Hair follicle dermal papilla cell (primary cell): ENCODE data around the gene ABHD2. TPM values are rescaled to one million over a fixed set of nuclear protein-coding genes. Genes with fewer than 3 reads are reported as not detected.

ENCODE experiments used
- small RNA-seq: library from RNA; depleted of rRNA; stranded (forward); fragments of <200 nt; gene quantifications from one replicate; pipeline ENCODE3, GENCODE V24; 2012
- total RNA-seq: library from RNA; depleted of rRNA; stranded (reverse); fragments of >200 nt; gene quantifications from 2 replicates; pipeline ENCODE4 v1.2.3, GENCODE V29; 2012

ABHD2 gene, protein sequence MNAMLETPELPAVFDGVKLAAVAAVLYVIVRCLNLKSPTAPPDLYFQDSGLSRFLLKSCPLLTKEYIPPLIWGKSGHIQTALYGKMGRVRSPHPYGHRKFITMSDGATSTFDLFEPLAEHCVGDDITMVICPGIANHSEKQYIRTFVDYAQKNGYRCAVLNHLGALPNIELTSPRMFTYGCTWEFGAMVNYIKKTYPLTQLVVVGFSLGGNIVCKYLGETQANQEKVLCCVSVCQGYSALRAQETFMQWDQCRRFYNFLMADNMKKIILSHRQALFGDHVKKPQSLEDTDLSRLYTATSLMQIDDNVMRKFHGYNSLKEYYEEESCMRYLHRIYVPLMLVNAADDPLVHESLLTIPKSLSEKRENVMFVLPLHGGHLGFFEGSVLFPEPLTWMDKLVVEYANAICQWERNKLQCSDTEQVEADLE
- total RNA-seq = 65.1 and 85.2 TPM in 2 replicates

DNA sequence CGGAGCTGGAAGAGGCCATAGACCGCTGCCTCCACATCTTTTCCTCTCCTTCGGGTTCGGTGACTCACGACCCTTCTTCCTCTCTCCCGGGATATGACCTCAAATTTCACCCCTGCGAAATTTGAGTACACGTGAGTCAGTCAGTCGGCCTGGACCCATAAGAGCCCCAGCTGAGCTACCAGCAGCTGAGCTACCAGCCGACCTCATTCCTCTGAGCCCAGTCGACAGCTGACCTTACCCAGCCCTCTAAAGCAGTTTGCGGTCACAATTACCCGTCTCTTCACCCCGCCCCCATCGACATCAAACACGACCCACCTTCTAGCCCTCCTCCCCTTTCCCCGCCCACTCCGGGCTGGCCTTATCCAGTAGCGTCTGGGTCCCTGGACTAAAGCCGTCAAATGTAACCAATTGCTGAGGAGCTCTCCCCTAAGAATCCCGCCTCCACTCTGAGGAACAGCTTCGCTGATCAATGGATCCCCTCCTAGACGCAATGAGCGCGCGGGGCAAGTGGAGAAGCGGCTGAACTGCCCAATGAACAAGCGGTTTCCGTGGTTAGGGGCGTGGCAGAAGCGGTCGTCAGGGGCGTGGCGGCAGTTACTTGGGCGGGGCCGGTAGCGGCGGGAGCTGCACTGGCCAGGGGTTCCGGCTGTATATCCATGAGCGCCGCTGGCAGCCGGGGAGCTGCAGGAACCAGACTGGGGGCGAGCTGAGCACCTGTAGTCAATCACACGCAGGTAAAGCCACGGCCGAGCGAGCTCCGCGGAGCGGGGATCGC, at the start of gene ABHD2:
ABHD2 (plus strand) TSS at position 627 of the 775 bp plus-strand sequence. CDS start 27,872 bp downstream, outside the sequence.

DNA sequence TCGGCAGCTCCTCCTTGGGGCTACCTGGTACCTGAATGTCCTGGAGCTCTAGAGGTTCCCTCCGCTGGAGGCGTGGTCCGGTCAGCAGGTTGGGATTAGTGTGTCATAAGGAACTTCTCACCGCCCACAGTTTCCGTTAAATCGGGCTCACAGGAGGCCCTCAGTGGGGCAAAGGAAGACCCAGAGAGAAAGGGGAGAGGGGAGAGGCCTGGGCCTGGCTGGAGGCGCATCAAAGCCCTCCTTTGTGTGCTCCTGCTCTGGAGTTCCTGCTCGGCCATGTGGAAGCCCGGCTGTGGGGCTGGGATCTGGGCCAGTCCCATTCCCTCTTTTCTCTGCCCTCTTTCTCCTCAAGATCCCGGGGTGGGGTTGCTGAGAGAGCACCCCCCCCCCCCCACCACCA, 133.3 kb downstream of the ABHD2 start, which contains the start of gene RLBP1:
RLBP1 (minus strand) TSS at position 37 of the 400 bp plus-strand sequence. CDS start 2,604 bp downstream, outside the sequence.

DNA sequence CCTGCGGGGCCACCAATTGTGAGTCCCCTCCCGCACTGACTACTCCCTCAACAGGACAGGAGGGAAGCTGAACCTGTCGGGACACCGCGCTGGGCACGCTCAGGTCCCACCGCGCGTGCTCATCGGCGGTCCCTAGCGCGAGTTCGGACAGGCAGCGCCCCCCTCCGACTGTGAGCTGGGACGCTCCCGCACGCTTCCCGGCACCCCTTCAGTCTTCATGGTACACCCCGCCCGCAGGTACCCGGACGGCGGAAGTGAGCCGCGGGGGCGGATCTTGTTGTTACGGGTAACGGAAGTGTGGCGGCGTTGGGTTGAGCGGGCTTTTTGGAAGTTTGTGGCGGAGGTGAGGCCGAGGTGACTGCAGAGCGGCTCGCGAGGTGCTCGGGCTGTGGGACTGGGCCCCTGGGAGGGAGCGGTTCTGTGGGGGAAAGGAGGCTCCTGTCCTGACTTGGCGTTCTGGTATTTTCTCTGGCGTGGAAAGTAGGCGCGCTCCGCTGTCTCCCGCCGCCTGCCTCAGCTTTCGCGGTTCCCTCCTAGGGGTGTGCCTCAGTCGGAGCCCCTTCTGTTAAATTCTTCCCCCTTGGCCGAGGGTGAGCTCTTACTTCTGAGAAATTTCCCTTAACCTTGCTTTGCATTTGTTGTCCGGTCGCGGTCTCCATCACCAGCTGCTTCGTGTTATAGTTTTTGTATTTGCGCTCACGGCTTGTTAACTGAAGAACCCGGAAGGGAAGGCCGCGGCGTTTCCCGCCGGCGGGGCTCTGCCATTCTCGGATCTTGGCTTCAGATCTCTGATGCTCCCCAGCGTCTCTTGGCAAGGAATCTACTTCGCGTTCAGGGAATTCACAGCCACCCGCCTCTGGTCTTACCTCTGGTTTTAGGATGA, 155.7 kb downstream of the ABHD2 start, which contains the start of gene FANCI:
FANCI (plus strand) TSS at position 289 of the 883 bp plus-strand sequence. CDS start 3,669 bp downstream, outside the sequence.

Small RNA genes lying within 50 kb of the gene (small RNA-seq; reads per million reads assigned to genes)
- not detected for gene RNU7-195P

Other genes with a start within 250 kb of the ABHD2 start
- gene HAPLN3, start 192.9 kb upstream of the ABHD2 start, total RNA-seq = 2.9 and 5.0 TPM in 2 replicates
- gene MFGE8, start 175.1 kb upstream of the ABHD2 start, total RNA-seq = 86.0 and 93.1 TPM in 2 replicates
- not detected in 2 replicates for gene RLBP1, start 133.1 kb downstream of the ABHD2 start, total RNA-seq
- 6.5 and 21.7 TPM in 2 replicates for gene FANCI, start 155.5 kb downstream of the ABHD2 start, total RNA-seq
- gene POLG, start 246.4 kb downstream of the ABHD2 start, total RNA-seq = 64.8 and 110 TPM in 2 replicates